Iris pigment epithelial cell (primary cell): ENCODE data around the gene ZBTB38.

Experiments
- DNase-seq: peaks from one replicate; pipeline ENCODE4 v3.0.0-alpha.2; 2011; ENCODE audit warnings: low read depth

Gene ZBTB38

GRCh38 chr3:141403576-141403975, 35.3 kb downstream of the ZBTB38 start:
- no peak for DNase-seq

GRCh38 chr3:141405025-141405424, 36.7 kb downstream of the ZBTB38 start:
- peak; percentile 80 for DNase-seq

GRCh38 chr3:141405591-141405990, 37.3 kb downstream of the ZBTB38 start:
- DNase-seq = peak; percentile 85

GRCh38 chr3:141406265-141406664, 38.0 kb downstream of the ZBTB38 start:
- DNase-seq = no peak

GRCh38 chr3:141407047-141407446, 38.7 kb downstream of the ZBTB38 start:
- DNase-seq = peak; percentile 99

GRCh38 chr3:141407825-141408224, 39.5 kb downstream of the ZBTB38 start:
- no peak for DNase-seq

GRCh38 chr3:141408596-141408995, 40.3 kb downstream of the ZBTB38 start:
- DNase-seq = no peak

GRCh38 chr3:141409940-141410241, 41.6 kb downstream of the ZBTB38 start:
- no peak for DNase-seq

GRCh38 chr3:141410408-141410807, 42.1 kb downstream of the ZBTB38 start:
- DNase-seq = peak; percentile 74

GRCh38 chr3:141410846-141411245, 42.5 kb downstream of the ZBTB38 start:
- no peak for DNase-seq

- DNase-seq = no peak
Observed at GRCh38 chr3:141411251-141411771, 43.0 kb downstream of the ZBTB38 start.

- DNase-seq = peak; percentile 94
Observed at GRCh38 chr3:141412087-141412935, 44.0 kb downstream of the ZBTB38 start.

GRCh38 chr3:141412936-141413354, 44.6 kb downstream of the ZBTB38 start:
- DNase-seq = peak; percentile 81

- no peak for DNase-seq
Observed at GRCh38 chr3:141413391-141413790, 45.1 kb downstream of the ZBTB38 start.

- no peak for DNase-seq
Observed at GRCh38 chr3:141413801-141414689, 45.7 kb downstream of the ZBTB38 start.

- peak; percentile 84 for DNase-seq
Observed at GRCh38 chr3:141414800-141415462, 46.6 kb downstream of the ZBTB38 start.

GRCh38 chr3:141415953-141416352, 47.6 kb downstream of the ZBTB38 start:
- no peak for DNase-seq
